NCI-H1105 (cell line): Measurements from ENCODE around the gene NMU.
"Not testable (repeated sequence)": the region's sequence is repeated elsewhere in the genome, so short reads cannot be mapped to it uniquely, and the experiment has no call there.

Experiments
- DNase-seq: peaks from one replicate; lab custom pipeline; 2025; lab: John Stamatoyannopoulos, UW

Gene NMU

DNA sequence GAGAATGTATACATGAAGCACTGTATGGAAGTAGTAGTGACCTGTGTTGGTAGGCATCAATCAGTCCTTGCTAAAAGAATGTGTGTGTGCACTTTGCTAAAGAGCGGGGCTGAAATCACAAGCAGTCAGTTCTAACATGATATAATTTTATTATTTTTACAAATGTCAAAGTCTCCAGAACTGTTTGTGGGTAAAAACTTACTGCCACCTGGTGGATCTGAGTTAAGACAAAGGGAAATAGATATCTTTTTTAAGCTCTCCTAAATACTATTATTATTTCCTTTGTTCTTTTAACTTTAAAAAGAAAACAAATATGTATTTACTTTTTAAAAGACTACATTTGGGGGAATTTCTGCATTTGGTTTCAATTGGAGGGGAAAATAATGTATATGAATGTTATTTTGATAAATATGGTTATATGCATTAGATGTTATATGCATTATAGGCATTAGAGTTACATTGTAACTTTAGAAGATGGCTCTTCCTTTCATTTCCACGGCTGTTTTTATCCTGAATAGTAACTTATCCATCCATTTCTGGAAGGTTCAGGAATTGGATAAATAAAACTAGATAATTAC is 81.6 kb downstream of the NMU start:
- no peak for DNase-seq

DNA sequence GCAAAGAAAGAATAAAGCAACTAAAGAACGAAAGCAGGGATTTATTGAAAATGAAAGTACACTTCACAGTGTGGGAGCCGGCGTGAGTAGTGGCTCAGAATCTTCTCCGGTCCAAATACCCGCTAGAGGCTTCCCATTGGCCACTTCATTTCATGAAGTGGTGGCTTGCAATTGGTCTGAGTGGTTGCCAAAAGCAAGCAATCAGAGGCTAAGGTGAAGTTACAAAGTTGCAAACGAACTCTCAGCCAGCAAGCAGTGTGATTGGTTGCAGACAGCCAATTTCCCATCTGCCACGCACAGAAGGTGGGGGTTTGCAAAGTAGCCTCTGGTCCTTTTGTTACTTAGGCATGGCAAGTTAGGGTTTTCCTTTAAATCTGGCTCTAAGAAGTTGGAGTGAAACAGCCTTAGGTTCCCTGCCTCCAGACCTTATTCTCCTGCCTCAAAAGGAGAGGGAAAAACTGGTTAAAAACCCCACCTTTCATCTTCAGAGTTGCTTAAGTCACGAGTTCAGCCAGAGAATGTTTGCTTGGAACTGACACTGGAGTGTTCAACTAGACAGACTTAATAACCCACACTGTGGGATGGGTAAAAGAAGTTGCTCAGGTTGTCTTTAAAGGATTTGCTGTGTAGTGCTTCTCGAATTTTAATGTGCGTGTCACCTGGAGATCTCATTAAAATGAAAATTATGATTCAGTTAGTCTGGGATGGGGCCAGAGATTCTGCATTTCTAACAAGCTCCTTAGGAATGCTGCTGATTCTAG is 82.5 kb downstream of the NMU start:
- DNase-seq: no peak

- DNase-seq: not testable (repeated sequence)
Measured at GRCh38 chr4:55551964-55552363, 84.1 kb downstream of the NMU start.

DNA sequence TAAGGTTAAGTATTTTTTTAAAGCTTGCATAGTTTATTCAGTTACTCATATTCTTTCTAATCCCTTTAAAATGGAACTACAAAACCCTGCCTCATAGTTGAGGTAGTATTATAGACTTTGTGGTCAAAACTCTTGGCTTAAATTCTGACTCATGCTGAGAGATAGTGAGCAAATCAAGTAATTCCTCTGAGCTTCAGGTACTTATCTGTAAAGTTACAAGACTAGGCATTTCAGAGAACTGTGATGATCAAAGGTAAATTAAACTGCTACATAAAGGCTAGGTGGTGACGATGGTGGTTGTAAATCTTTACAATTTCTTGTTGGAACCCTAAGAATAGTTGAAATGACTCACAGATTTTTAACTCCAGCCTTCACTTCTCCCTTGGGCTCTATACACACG is 86.2 kb downstream of the NMU start:
- DNase-seq: no peak

- DNase-seq: no peak
Measured at GRCh38 chr4:55547918-55548317, 88.2 kb downstream of the NMU start.

GRCh38 chr4:55547466-55547770 is 88.7 kb downstream of the NMU start:
- no peak for DNase-seq

DNA sequence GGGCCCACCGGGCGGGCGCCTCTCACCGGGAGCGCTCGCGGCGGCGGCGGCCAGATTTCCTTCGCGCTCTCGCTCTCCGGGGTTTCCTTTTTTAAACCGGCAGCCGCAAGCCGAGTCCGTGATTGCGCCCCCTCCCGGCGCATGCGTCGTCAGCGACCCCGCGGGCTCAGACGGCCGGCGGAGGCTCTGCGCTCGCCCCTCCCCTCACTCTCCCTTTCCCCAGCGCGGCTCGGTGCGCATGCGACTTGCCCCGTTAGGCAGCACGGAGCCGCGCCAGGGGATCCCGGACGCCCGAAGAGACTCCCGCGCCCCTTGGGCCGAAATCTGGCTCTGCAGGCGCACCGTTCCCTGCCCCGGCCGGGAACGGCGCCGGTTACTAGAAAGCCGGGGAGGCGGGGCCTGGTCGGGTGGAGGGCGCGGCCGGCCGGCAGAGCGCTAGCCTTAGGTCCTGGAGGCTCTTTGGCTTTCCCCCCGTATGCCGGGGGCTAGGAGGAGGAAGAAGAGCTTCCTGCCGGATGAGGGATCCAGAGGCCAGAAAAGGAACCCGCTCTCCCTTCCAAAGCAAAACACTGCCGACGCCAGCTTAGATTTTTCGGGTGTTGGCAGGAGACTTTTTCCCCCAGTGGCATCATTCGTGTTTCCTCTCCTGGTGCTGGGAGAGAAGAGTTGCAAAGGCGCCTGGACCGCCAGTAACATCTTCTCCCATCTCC is 89.2 kb downstream of the NMU start, which contains the start of gene CLOCK:
Gene CLOCK, minus strand, starts transcription at position 154 of the 710 bp plus-strand sequence. CDS start 64,124 bp downstream, outside the sequence.
- peak; percentile 74 for DNase-seq

DNA sequence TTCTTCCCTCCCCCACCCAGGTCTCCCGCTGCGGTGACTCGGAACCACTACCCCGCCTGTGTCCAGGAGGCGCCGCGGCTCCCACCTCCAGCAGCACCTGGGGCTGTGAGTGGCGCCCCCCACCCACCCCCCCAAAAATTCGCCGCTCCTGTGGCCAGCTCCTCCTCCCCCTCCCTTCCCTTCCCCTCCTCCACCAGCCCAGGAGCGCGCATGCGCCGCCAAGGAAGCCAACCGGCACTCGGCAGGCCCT is 89.7 kb downstream of the NMU start:
- peak; percentile 60 for DNase-seq

- peak; percentile 50 for DNase-seq
Measured at GRCh38 chr4:55545641-55546505, 90.2 kb downstream of the NMU start.
